HG02642 (cell line): ENCODE data around the gene DEFB108B.
"Not testable (repeated sequence)": the region's sequence is repeated elsewhere in the genome, so short reads cannot be mapped to it uniquely, and the experiment has no call there.

ENCODE experiments used
- ATAC-seq: cut with Tn5 transposase; IDR thresholded peaks from one replicate; pipeline ENCODE4 v1.9.1; 2021; ENCODE audit warnings: mild to moderate bottlenecking; ENCODE audit not compliant: unreplicated experiment, poor library complexity

Gene DEFB108B

DNA sequence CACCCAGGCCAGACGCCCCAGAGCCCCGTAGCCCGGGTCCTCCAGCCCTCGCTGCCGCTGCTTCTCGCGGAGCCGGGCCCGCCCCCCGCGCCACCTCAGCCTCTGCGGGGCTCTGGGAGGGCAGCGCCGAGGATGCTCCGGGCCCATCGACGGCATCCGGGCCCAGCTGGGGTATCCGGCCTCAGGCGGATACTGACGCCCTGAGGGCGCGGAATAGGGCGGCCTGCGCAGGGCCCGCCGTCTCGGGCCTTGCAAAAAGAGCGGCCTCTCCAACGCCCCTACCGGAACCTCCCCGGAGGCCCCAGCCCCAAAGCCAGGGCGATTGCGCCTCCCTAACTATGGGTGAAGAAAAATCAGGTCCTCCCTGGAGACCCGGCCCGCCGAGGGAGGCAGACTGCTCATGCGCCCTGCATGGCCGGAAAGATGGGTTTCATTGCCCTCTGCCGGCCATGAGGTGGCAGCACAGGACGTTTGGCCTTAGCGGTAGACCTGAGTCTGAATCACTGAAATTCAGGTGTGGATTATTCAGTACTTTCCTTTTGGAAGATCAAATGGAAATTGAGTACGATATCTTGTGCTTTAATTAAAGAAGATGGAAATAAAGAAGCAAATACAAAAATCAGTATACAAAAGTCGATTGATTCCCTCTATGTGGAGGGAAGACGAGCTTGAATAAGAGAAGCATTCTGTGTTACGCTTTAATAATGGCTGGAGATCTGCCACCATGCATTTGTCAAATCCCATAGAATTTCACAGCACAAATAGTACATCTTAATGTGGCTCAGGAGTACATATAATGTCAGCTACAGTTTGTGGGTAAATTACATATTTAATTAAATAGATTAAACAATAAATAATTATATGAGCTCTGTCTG, 19.3 kb upstream of the DEFB108B start:
- ATAC-seq = not testable (repeated sequence)

DNA sequence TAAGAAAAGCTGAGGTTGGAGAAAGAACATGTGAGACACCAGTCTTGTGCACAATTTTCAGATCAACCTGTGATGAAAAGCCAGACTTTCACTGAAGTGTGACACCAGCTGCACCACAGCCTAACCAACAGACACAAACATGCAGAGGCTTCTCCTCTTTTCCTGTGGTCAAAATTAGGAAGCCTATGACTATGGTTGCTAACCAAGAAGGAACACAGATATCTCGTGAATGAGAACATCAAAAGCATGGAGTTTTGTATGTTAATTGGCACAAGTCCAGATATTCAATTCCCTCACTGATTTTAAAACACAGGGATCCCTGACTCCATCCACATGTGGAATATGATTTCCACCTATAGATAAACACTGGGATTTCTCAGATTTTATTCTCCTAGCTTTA, 11.5 kb upstream of the DEFB108B start:
- ATAC-seq = not testable (repeated sequence)

DNA sequence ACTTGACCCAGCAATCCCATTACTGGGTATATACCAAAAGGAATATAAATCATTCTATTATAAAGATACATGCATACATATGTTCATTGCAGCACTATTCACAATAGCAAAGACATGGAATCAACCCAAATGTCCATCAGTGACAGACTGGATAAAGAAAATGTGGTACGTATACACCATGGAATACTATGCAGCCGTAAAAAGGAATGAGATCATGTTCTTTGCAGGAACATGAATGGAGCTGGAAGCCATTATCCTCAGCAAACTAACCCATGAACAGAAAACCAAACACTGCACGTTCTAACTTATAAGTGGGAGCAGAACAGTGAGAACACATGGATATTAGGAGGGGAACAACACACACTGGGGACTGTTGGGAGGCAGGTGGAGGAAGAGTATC, 3.8 kb upstream of the DEFB108B start:
- not testable (repeated sequence) for ATAC-seq

DNA sequence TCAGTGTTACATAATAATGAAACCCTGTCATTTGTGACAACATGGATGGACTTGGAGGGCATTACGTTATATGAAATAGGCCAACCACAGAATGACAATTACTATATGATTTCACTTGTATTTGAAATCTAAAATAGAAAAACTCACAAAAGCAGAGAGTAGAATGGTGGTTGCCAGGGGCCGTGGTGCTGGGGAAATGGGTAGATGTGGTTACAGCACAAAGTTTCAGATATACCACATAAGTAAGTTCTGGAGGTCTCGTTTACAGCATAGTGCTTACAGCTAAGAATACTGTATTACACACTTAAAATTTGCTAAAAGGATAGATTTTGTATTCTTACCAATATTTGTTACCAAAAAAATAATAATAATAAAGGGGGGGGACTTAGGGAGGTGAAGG, 3.3 kb upstream of the DEFB108B start:
- not testable (repeated sequence) for ATAC-seq

DNA sequence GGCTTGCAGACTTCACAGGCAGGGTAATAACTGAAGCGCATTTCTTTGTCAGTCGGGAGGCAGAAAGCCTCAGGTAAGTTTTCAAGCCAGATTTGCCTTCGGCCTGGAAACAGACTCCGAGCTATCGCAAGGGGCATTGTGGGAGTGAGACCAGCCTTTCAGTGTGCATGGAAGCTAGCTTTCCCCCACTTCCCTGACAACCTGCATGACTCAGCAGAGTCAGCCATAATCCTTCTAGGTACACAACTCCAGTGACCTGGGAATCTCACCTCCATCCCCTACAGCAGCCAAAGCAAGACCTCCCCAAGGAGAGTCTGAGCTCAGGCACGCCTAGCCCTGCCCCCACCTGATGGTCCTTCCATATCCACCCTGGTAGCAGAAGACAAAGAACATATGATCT, 9.7 kb downstream of the DEFB108B start:
- ATAC-seq = not testable (repeated sequence)

DNA sequence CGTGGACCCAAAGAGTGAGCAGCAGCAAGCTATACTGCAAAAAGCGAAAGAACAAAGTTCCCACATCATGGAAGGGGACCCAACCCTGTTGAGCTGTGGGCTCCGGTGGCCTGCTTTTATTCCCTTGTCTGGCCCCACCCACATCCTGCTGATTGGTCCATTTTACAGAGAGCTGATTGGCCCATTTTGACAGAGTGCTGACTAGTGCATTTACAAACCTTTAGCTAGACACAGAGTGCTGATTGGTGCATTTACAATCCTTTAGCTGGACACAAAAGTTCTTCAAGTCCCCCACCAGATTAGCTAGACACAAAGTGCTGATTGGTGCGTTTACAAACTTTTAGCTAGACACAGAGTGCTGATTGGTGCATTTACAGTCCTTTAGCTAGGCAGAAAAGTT, 10.4 kb downstream of the DEFB108B start:
- not testable (repeated sequence) for ATAC-seq

DNA sequence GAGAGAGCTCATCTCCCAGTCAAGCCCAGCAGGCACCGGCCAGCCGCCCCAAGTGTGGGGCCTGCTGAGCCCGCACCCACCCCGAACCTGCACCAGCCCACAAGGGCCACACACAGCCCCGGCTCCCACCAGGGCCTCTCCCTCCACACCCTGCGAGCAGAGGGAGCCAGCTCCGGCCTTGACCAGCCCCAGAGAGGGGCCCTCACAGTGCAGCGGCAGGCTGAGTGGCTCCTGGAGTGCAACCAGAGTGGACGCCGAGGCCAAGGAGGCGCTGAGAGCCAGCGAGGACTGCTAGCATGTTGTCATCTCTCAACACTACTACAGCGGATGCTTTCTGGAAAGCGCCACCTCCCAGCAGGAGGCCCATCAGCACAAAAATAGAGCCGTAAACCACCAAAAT, 10.9 kb downstream of the DEFB108B start:
- no peak for ATAC-seq

DNA sequence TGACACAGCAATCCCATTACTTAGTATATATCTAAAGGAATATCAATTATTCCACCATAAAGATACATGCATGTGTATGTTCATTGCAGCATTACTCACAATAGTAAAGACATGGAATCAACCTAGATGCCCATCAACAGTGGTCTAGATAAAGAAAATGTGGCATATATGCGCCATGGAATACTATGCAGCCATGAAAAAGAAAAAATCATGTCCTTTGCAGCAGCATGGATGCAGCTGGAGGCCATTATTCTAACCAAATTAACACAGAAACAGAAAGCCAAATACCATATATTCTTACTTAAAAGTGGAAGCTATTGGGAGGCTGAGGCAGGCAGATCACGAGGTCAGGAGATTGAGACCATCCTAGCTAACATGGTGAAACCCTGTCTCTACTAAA, 20.9 kb downstream of the DEFB108B start:
- not testable (repeated sequence) for ATAC-seq

DNA sequence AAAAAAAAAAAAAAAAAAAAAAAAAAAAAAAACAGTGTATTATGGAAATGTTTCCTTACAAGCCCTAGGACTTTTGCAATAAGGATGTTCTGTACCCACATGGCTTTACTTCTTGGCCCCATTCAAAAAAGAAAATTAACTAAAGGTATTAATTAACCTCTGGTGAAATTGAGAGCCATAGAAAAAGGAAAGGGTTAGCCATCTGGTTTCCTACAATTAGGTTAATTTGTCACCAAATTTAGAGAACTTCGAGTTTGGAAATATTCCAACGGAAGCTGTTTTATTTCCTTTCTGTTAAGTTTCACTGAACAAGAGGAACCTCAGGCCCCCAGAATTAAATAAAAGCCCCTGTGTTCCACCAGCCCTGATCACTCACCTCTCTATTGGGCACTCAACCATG, 22.9 kb downstream of the DEFB108B start:
- not testable (repeated sequence) for ATAC-seq

DNA sequence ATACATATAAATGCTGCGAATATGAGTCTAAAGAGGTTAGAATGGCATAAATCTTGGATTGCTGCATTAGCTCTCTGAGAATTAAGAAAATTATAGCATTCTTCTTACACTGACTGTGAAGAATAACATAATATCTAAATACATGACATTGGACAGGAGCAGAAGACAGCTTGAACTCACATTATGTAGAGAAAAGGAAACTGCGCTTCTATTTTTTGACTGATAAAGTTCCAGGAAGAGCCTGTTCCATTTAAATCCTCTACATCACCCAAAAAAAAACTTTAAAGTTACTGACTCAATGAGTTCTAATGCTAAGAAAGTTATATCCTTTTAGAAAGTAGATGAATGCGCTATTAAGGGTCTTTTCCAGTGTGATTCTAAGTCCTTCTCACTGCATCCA, 27.8 kb downstream of the DEFB108B start:
- not testable (repeated sequence) for ATAC-seq

DNA sequence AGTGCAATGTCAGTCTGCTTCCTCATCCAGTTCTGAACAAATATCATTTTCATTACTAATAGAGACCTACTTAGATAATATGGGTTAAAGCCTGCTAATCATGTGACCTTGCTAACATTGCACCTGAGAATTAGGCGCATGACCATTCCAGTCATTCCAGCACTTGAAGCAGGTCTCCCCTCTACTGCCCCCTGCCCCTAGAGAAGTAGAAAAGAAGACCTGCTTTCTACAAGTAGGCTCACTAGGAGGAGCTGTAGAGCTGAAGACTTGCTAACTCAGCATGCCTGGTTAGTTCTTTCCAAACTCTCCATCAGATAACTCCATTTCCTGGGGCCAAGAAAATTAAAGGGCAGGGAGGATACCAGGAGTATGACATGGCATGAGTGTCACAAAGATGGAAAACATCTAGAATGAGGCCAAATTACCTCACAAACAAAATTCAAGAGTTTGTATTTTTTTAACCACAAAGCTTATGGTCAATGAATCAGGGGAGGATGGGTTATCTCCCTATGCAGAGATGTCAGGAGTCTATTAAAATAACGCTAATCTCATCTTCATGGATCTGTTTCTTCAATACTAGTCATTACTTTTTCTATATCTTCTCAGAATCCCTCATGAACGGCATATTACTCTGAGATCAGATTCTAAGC, 31.1 kb downstream of the DEFB108B start:
- ATAC-seq = not testable (repeated sequence)

DNA sequence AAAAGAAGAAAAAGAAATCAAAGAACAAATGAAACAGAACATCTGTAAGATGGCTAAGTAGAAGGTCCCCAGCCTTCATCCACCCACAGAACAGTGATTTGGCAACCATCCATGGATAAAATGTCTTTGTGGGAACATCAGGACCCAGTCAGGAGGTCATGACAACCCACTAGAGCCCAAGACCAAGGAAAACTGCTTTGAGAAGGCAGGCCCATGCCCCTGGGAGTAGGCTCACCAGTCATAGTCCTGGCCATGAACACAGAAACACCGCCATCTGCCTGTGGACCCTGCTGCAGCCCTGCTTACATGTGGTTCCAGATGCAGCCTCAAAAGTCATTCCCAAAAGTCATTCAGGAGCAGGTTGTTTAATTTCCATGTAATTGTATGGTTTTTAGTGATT, 34.2 kb downstream of the DEFB108B start:
- ATAC-seq = not testable (repeated sequence)

DNA sequence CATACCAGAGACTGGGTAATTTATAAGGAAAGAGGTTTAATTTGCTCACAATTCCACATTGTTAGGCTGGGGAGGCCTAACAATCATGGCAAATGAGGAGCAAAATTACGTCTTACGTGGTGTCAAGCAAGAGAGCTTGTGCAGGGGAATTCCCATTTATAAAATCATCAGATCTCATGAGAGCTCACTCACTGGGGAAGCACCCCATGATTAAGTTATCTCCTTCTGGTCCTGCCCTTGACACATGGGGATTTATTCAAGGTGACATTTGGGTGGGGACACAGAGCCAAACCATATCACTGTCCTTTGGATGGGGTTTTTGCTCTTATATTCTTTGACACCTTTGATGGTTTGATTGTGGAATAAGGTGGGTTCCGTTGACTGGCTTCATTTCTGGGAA, 36.9 kb downstream of the DEFB108B start:
- not testable (repeated sequence) for ATAC-seq

DNA sequence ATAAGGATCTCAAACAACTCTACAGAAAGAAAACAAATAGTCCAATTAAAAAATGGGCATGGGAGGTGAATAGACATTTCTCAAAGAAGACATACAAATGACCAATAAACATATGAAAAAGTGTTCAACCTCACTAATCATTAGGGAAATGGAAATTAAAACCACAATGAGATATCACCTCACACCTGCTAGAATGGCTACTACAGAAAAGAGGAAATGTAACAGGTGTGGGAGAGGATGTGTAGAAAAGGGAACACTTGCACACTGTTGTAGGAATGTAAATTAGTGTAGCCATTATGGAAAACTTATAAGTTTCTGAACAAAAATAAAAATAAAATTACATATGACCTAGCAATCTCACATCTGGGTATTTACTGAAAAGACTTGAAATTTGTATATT, 37.7 kb downstream of the DEFB108B start:
- ATAC-seq = not testable (repeated sequence)

DNA sequence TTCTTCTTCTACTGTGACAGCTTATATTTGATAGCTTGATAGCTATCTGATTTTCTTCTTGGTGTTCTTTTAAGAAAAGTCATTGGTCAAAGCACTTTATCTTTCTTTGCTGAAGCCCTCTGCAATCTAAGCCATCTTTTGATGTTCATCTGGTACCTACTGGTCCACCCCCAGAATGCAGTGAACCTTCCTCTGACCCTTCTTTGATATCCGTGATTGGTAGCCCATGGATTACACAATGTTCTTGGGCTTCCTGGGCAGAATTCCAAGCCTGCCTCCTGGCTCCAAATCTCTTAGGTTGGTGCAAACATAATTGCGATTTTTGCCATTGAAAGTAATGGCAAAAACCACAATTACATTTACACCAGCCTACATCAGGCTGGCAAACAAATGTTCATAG, 43.3 kb downstream of the DEFB108B start:
- not testable (repeated sequence) for ATAC-seq

DNA sequence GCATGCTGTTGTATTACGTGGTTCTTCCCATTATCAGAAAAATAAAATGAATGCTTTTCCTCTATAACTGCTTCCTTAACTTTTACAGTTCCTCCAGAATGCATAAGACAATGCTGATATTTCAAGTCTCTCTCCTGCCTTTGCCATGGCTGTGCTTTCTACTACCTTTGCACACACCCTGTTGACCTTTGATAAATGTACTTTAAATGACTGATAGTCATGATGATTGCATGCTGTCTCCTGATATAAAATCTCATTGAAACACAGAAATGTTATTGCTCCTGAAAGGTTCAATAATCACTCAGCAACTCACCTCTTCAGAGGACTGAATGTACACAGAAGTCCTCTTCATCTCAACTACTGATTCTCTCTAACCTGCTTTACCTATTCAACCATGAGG, 45.1 kb downstream of the DEFB108B start, which contains the start of gene DEFB131B:
DEFB131B (plus strand) TSS at position 395 of the 400 bp plus-strand sequence; CDS start at position 395, 0 bp downstream.
- ATAC-seq = not testable (repeated sequence)

DNA sequence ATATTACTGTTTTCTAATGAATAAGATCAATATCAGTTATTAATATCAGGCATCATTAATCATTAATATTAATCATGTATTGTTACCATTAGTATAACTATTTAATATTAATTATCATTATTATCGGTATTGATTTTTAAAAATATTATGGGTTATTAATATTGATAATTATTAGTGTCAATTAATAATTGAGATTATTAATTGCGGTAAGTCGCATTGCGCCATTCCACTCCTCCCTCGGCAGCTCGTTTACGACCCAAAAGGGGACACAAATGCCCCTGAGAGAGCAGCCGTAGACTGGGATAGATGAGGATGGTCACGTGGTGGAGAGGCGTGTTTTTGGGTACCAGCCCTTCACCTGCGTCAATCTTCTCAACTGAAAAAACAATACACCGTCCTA, 52.8 kb downstream of the DEFB108B start:
- not testable (repeated sequence) for ATAC-seq
